ENCODE results near the gene BDKRB1.

Gene BDKRB1
- 0 reads per million in 2 donors for total RNA-seq

GRCh38 chr14:96255501-96256366, at the start of gene BDKRB1:
BDKRB1 (plus strand) TSS chr14:96256210; CDS start chr14:96263683, 7,473 bp downstream.
- no peak for DNase-seq

- DNase-seq = no peak
Observed at GRCh38 chr14:96206461-96206860, 49.5 kb upstream of the BDKRB1 start.

DNA sequence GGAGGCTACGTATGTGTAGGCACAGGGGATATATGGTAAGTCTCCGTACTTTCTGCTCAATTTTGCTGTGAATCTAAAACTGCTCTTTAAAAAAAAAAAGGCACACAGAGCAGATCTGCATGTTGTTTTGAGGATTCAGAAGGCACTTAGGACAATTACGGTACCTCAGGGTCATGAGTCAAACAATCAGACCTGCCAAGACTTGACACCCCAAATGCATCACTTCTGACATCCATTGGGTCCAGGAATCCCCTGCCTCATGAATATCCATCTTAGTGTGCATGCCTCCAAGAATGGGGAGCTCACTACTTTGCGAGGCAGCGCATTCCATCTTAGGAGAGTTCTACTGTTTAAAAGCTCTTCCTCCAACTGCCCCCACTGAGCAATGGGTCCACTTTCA, 48.3 kb upstream of the BDKRB1 start:
- no peak for DNase-seq

DNA sequence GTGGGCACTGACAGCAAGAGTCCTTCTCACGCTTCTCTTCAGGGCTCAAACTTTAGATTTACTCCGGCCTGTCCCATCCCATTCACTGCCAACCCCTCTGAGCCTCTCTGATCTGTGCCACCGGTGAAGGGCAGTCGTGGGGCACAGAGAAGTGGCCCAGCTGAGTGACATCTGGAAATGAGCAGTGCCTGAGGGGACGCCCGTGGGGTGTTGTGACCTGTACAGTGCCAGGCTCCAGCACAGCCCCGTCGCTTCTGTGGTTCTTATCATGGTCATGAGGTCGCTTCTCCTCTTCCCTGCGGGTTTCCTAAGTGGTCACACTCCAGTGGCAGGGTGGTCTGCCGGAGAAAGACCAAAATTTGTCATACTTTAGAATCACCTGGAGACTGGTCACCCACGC, 47.3 kb upstream of the BDKRB1 start:
- no peak for DNase-seq

GRCh38 chr14:96212140-96212539, 43.9 kb upstream of the BDKRB1 start:
- no peak for DNase-seq

- DNase-seq = no peak
Observed at GRCh38 chr14:96212896-96213295, 43.1 kb upstream of the BDKRB1 start.

DNA sequence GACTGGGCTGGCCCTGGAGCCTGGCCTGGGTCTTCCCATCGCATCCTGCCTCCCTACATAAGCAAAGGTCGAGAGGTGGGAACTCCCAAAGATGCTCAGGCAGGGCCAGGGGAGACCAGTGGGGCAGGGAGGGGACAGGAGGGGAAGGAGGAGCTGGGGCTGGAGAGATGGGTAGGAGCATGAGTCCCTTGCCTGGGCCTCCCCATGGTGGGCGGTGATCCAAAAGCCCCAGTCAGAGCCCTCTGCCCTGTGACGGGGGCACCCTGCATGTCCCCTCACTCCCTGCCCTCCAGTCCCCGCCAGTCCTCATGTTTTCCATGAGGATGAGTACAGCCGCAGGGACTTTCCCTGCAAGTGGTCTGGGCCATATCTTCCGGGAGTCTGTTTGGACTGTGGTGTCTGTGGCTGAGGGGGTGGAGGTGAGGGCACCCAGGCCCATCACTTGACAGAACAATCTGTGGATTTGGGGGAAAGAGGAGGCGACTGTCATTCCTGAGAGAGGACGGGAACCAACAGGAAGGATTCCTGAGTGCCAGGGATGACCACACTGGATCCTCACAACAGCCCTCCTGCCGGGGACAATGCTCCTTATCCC, 42.0 kb upstream of the BDKRB1 start:
- no peak for DNase-seq

GRCh38 chr14:96214793-96215192, 41.2 kb upstream of the BDKRB1 start:
- no peak for DNase-seq

DNA sequence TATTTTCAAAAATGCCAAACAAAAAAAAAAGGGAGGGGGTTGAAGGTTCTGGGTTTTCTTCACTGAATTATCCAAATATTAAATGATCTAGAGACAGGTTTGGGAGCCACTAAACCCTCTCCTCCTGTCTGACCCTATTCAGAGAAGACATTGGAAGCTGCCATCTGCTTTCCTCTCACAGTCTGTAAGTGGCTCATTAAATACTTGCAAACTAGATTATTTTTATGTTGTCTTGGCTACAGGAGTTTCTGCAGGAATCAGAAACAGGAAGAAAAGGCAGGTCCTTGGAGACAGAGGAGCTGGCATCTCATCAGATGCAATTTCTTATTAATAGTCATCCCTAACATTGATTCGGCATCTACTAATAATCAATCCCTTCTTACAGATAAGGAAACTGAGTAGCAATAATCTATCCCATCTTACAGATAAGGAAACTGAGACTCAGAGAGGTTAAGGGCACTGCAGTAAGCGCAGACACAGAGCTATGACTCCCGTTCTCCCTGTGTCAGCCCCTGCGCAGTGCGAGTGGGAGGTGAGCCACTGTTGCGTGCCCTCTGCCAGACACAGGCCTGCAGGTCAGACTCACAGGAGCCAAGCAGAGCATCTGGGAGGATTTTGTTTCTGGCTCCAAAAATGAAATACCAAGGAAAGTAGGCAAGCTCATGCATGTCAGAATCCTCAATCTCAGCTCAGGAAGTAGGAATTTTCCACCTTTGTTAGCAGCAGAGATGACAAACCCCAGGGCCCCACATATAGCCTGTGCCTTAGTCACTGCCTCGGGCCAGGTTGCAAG, 40.4 kb upstream of the BDKRB1 start:
- DNase-seq = no peak

- DNase-seq = no peak
Observed at GRCh38 chr14:96216627-96217026, 39.4 kb upstream of the BDKRB1 start.

DNA sequence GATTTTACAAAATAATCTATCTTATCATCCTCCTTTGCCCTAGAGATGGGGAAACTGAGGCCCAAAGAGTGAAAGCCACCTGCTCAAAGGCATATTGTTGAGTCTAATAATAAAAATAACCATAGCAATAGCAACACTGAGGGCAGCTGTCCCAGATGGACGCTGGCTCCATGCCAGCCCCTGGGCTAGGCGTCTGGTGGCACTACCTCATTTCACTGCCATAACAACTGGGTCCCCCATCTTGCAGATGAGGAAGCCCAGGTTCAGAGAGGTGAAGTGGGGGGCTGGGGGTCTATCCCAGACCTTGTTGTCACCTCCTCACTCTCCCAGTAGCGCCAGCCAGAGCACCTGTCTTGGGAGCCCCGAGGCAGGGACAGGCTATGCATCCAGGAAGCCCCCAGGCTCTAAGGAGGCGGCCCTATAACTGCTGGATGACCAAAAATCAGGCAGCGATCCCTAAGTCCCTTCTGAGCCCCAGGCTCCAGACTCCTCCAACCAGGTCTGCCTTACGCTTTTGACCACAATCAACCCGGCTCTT, 38.6 kb upstream of the BDKRB1 start:
- DNase-seq = no peak

DNA sequence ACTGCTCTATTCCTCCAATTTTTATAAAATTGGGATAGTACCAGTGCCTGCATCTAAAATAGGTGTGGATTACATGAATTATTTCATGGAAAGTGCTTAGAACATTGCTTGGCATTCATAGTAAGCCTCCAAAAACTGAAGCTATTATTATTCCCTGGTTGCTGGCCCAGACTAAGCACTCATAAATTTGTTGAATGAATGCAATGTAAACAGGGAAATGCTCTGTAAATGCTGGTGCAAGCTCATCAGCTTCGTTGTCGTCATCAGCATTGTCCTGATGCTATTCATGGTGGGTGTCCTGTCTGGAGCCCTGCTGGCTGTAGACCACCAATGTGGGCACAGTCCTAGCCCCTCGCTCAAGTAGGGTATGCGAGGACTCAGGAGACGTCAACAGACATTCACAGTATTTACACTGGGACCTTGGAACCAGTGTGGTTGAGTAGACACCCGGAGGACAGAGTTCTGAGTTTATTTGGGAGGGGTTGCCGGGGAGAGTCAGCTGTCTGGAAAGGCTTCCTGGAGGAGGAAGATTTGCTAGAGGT, 34.8 kb upstream of the BDKRB1 start:
- DNase-seq = no peak

- no peak for DNase-seq
Observed at GRCh38 chr14:96221841-96222240, 34.2 kb upstream of the BDKRB1 start.

DNA sequence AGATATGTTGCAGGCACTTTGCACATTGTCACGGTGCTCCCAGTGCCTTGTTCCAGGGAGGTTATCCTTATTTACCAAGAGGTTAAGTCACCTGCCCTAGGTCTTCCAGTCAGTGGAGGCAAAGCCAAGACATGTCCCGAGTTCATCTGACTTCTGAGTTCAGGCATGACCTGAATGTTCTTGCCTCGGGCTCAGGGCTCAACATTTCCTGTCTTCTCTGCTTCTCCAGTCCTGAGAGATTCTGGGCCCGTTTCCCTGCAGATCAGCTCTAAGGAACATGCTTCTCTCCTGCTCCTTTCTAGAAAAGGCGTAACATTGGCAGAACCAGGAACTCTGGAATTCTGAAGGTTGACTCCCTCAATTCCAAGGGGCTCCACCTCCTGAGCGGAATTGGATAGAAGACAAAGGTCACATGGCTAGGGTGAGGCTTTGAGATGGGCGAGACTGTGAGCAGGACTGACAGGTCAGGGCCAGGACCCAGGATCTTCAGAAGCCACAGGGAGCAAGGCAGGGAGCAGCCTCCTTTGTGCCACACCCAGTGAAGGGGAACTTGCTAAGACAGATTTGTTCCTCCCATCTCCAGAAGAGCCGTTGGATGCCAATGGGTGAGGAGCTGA, 31.4 kb upstream of the BDKRB1 start:
- no peak for DNase-seq

DNA sequence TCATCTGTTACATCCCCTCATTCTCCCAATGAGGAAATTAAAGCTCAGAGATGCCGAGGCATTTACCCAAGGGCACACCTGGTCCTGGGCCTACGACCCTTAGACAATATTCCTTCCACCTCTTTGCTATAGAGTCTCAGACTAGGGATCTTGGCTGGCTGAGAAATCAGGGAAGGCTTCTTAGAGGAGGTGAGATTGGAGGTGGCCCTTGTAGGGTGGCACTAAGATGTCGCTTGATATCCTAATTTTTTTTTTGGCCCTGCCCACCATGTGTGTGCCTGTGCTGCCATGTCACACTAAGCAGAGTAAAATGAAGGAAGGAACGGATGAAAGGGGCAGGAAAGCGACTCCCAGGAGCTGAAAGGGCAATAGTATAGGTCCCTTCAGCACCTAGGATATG, 30.8 kb upstream of the BDKRB1 start:
- no peak for DNase-seq

GRCh38 chr14:96225745-96226151, 30.3 kb upstream of the BDKRB1 start:
- no peak for DNase-seq

GRCh38 chr14:96227428-96227827, 28.6 kb upstream of the BDKRB1 start:
- no peak for DNase-seq

DNA sequence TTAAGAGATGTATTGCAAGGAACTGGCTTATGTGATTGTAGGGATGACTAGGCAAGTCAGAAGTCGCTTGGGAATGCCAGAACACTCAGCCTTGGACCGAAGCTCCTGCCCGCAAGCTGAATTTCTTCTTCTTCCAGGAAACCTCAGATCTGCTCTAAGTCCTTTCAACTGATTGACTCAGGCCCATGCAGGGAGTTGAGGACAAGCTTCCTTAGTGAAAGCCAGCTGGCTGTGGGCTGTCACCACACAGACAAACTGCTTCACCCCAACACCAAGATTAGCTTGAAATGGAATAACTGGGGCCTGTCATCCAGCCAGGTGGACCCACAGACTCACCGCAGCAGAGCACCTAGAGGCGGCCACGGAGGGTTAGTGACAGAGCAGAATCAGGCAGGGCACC, 26.7 kb upstream of the BDKRB1 start:
- DNase-seq = no peak

GRCh38 chr14:96231056-96231455, 25.0 kb upstream of the BDKRB1 start:
- no peak for DNase-seq

DNA sequence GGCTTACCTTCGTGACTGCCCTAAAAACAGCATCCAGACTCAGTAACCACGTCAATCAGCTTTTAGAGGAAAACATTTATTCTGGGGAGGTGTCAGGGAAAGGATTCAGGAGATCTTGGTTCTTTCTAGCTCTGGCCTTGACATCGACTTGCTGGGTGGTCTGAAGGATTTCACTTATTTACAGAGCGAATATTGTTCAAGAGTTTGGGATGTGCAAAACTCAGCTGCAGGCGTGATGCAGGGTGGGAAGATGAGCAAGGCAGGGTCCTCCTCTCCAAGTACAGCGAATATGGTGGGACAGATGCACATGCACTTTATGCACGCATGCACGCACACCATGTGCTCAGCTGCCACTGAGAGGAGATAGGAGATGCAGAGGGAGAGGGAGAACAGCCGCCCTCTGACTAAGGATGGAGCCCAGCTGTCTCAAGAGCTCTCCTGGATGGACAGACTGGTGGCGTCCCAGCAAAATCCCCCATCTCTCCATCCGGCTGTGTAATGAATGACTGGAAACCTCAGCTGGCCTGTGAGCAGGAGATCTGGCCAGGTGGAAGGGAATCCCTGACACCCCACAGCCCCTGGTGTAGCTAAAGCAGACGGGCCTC, 24.4 kb upstream of the BDKRB1 start:
- no peak for DNase-seq

GRCh38 chr14:96232506-96232905, 23.5 kb upstream of the BDKRB1 start:
- DNase-seq = no peak

DNA sequence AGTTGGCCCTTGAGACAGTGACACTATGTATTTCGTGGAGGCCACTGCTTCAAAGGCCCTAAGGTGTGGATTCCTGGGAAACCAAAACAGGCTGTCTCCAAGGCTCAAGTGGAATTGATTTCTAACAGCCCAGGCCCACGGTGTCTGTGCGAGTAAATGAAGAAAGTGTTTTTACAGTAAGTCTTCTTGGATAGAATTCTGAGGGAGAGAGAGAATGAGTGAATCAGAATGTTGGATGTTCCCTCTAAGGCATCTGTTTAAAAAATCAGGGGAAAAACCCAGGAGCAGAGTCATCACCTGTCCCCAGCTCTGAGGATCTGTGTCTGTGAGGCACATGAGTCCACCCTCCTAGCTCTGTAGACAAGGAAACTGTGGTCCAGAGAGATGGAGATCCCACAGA, 22.3 kb upstream of the BDKRB1 start:
- DNase-seq = no peak
